Testis (tissue), 3 donors: ENCODE data around the gene SLCO3A1. TPM values are rescaled to one million over a fixed set of nuclear protein-coding genes. Genes with fewer than 3 reads are reported as not detected.
"Not testable (repeated sequence)": the region's sequence is repeated elsewhere in the genome, so short reads cannot be mapped to it uniquely, and the experiment has no call there.

ENCODE experiments used
- DNase-seq: peaks from one replicate; pipeline ENCODE4 v3.0.0-alpha.2; 2019
- H3K27ac ChIP-seq, 2 donors: fragments of 200-600 bp; sonication (generic); one replicate each; pipeline ENCODE4 v1.5.1; 2019
- H3K27me3 ChIP-seq: fragments of 200-600 bp; sonication (generic); one replicate; pipeline ENCODE4 v1.5.1; 2019
- H3K36me3 ChIP-seq: fragments of 200-600 bp; sonication (generic); one replicate; pipeline ENCODE4 v1.5.1; 2017; ENCODE audit warnings: low read depth; ENCODE audit errors: missing control alignments
- H3K4me1 ChIP-seq: fragments of 200-600 bp; sonication (generic); one replicate; pipeline ENCODE4 v1.5.1; 2019
- H3K4me3 ChIP-seq, 2 donors: fragments of 200-600 bp; sonication (generic); one replicate each; pipeline ENCODE4 v1.5.1; 2017 to 2019
- H3K9me3 ChIP-seq: fragments of 200-600 bp; sonication (generic); one replicate; pipeline ENCODE4 v1.5.1; 2017
- CTCF ChIP-seq, 3 experiments: fragments of 450-650 bp in 2 of 3; fragments of 200-600 bp in 1 of 3; sonication (generic) in 1 of 3; IDR thresholded peaks; one replicate each; pipeline ENCODE4 v1.5.1; 2016 to 2019; ENCODE audit warnings: antibody characterized with exemption in 3 of 3, mild to moderate bottlenecking in 2 of 3, moderate library complexity in 1 of 3
- POLR2A ChIP-seq: fragments of 450-650 bp; IDR thresholded peaks from one replicate; pipeline ENCODE4 v1.6.1; 2017; ENCODE audit warnings: antibody characterized with exemption, mild to moderate bottlenecking, moderate library complexity
- WGBS, 2 donors: methylation state at CpG; one replicate each; pipeline ENCODE4 v1.1.5; 2018; 5-methylcytosine and 5-hydroxymethylcytosine counted together
- intact Hi-C: fragments of 100-400 bp; cut with DNase I; formaldehyde crosslinking; loops from one replicate; pipeline ENCODE4 v1.15.1; 2023; ENCODE audit warnings: low total_unique reads
- polyA plus RNA-seq: library from polyadenylated mRNA; stranded (reverse); fragments of 350-450 nt; fragmentation: Illumina TruSeq; extraction: RNeasy Lipid Tissue Mini Kit (QIAGEN cat#74804); gene quantifications from one replicate; pipeline ENCODE4 v1.2.3, GENCODE V29; 2014; ENCODE audit warnings: low read depth, low replicate concordance; ENCODE audit not compliant: insufficient read depth
- total RNA-seq, 2 donors: library from RNA; depleted of rRNA; stranded (reverse); fragments of >200 nt; gene quantifications; one replicate each; pipeline ENCODE4 v1.2.3, GENCODE V29; 2016

The SLCO3A1 gene
- total and polyA plus RNA-seq, 3 donors from 2014 or later, result 76.3 to 144 (median 77.2) TPM

- DNase-seq, result no peak
- Histone ChIP-seq H3K4me3 (no peak overlapping the region), H3K27ac (no peak overlapping the region), H3K27me3 (no peaks in the 10 kb centered on the region), H3K4me1 (no peaks in the 10 kb centered on the region), H3K9me3 (no peaks in the 10 kb centered on the region), H3K36me3 (no peaks in the 10 kb centered on the region)
- intact Hi-C loops, result no loop called here
- no peak for TF ChIP-seq CTCF (IDR thresholded peaks at IDR 0.05)
- no peak for TF ChIP-seq POLR2A
- WGBS, 2 donors, result 75 to 88% methylated on average over 2 of the region's 2 CpGs
Measured at GRCh38 chr15:92200891-92201290, 347.4 kb downstream of the SLCO3A1 start.

- TF ChIP-seq CTCF (IDR thresholded peaks at IDR 0.05) (no peak), POLR2A (no peak)
- H3K36me3 ChIP-seq, result no peaks in the 10 kb centered on the region
- intact Hi-C loops, result no loop called here
- no peaks in the 10 kb centered on the region for H3K4me1 ChIP-seq
- no peak overlapping the region for H3K4me3 ChIP-seq
- no peaks in the 10 kb centered on the region for H3K27me3 ChIP-seq
- H3K9me3 ChIP-seq, result no peaks in the 10 kb centered on the region
- no peak overlapping the region for H3K27ac ChIP-seq
- 33 to 63% methylated on average over 1 to 2 of the region's 2 CpGs for WGBS, 2 donors
- DNase-seq, result no peak
Measured at GRCh38 chr15:92205255-92205739, 351.8 kb downstream of the SLCO3A1 start.

DNA sequence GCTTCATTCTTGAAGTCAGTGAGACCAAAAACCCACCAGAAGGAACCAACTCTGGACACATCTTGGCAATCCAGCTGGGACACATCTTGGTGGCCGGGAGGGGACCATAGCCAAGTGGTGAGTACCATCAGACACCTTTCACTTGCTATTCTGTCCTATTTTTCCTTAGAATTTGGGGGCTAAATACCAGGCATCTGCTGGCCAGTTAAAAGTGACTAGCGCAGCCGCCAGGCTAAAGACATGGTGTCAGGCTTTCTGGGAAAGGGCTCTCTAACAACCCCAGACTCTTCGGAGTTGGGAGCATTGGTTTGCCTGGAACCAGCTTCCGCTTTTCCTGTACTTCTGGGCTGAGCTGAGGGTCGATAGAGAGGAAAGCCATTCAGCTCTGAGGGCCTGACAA lies 354.1 kb downstream of the SLCO3A1 start:
- H3K4me1 ChIP-seq, intact Hi-C loops, H3K9me3 ChIP-seq, H3K27me3 ChIP-seq, H3K4me3 ChIP-seq, DNase-seq, H3K36me3 ChIP-seq, H3K27ac ChIP-seq: not testable (repeated sequence)
- WGBS, 2 donors, result 79 to 92% methylated on average over 6 of the region's 6 CpGs
